Stimulated activated CD4-positive, alpha-beta T cell treated with anti-CD3 and anti-CD28 coated beads, Interleukin-4, amount 100 ng/mL, for 1 hour (primary cell): Measurements from ENCODE around the gene GOSR1.
"Not testable (repeated sequence)": the region's sequence is repeated elsewhere in the genome, so short reads cannot be mapped to it uniquely, and the experiment has no call there.

Source experiments
- DNase-seq: peaks from one replicate; pipeline ENCODE4 v3.0.0-alpha.2; 2020

Gene GOSR1

GRCh38 chr17:30564422-30565072 is 87.3 kb downstream of the GOSR1 start:
- DNase-seq: not testable (repeated sequence)

- DNase-seq: no peak
Observed at GRCh38 chr17:30565073-30565935, 88.1 kb downstream of the GOSR1 start.

DNA sequence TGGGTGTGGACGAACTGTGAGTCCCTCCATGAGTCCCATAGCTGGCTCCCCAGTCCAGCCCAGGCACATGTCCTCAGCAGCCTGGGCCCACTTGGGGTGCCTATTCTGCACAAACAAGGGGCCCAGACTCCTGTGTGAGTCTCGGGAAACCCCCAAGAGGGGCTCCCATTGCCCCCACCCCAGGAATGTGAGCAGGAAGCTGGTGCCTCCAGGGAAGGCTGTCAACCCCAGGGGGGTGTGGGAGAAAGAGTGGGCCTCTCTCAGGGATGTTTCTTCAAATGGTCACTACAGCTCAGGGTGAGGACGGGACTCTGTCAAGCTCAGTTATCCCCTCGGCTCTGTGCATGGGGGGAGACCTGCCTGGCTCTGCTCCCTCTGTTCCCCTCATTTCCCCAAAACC is 88.9 kb downstream of the GOSR1 start:
- not testable (repeated sequence) for DNase-seq

DNA sequence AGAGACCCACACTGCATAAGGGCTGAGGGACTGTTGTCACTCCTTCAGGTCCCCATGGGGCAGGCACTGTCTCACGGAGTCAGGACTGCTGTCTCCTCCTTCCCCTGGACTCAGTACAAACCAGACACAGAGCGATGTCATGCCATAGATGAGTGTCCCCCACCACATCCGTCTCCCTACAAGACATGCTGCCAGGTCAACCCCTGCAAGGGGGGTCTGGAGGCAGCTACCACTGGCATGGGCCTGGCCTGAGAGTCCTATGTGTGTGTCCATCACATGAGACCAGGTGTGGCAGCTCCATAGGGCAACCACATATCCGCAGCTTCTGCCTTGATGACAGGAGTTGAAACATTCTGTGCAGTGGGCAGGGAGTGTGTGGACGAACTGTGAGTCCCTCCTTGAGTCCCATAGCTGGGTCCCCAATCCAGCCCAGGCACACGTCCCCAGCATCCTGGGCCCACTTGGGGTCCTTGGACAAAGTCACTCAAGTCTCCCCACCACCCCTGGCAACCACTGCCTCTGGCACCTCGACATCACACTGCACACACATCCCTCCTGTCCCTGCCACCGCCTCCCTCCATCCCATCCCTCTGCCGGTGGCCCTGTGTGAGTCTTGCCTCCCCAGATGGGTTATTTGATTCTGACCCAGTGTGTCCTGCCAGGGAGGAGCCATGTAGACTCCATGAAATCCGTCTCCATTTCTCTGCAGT is 89.5 kb downstream of the GOSR1 start:
- not testable (repeated sequence) for DNase-seq

GRCh38 chr17:30567231-30568116 is 90.3 kb downstream of the GOSR1 start:
- no peak for DNase-seq

DNA sequence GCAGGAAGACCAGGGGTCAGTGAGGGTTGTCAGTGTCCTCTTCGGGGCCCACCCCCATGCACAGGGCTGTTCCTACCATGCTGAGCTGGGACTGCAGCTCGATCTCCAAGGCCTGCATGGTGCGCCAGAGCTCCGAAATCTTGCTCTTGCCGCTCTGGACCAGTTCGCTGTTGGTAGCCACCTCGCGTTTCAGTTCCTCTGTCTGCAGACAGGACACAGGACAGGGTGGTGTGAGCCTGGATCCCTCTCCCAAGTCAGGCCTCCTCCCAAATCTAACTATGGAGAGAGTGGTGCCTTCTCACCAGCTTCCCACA is 90.9 kb downstream of the GOSR1 start:
- DNase-seq: no peak

DNA sequence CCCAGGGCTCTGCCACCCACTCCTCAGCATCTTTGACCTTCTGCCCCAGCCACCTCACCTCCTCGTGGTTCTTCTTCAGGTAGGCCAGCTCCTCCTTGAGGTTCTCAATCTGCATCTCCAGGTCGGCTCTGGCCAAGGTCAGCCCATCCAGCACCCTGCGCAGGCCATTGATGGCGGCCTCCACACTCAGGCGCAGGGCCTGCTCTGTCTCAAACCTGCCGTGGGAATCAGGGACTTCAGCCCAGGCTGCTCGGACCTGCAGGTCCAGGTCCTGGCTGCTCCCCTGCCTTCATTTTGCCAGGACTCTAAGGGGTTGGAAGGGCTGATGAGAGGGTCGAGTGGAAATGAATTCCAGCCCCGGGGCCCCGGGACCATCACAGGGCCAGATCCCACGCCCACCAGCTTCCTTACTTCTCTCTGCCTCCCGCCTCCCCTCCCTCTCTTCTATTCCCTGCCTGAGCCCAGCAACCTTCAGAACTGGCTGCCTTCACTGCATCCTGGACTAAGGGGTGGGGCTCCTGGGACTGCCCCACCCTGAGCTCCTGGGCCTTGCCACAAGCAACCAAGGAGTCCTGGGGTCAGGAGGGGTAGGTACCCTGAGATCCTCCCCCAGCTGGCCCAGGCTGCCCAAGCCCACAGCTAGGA is 92.4 kb downstream of the GOSR1 start:
- not testable (repeated sequence) for DNase-seq

GRCh38 chr17:30570191-30570590 is 93.0 kb downstream of the GOSR1 start:
- no peak for DNase-seq

DNA sequence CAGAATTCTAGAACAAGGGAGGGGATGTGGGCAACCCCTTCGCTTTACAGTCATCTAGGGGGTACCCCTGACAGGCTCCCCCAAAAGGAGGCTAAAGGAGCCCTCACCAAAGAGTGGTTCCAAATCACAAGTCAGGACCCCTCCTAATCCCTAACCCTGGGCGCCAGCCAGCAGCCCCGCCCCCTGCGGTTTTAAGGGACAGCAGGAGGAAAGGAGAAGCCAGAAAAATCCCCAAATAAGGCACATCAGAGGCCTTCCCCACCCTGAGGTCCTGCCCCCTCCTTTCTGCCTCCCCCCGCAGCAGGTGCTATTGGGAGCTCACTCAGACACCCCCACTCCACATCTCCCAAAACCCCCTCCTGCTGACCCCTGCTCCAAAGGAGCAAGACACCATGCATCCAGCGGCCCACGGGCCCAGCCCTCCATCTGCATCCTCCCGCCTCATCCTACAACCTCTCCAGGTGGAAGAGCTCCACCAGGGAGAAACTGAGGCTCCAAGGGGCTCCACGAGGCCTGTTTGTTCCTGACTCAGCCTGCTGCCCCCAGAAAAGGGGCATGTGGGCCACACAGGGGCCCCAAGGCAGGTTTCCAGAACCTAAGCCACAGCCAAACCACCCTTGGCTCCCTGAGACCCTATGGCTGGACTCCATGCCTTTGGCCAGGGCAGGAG is 93.5 kb downstream of the GOSR1 start:
- no peak for DNase-seq

DNA sequence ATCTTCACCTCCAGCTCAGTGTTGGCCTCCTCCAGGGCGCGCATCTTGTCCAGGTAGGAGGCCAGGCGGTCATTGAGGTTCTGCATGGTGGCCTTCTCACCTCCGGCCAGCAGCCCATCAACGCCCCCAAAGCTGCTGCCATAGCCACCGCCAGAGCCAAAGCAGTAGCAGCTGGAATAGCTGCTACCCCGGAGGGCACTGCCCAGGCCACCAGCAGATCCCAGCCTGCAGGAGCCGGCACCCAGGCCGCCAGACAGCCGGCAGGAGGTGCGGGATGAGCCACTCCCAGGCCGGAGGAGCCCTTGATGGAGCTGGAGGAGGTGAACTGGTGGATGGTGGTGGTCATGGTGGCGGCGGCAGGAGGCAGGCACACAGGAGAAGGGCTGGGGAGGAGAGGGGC is 94.2 kb downstream of the GOSR1 start:
- not testable (repeated sequence) for DNase-seq

GRCh38 chr17:30571921-30572320 is 94.7 kb downstream of the GOSR1 start:
- no peak for DNase-seq

DNA sequence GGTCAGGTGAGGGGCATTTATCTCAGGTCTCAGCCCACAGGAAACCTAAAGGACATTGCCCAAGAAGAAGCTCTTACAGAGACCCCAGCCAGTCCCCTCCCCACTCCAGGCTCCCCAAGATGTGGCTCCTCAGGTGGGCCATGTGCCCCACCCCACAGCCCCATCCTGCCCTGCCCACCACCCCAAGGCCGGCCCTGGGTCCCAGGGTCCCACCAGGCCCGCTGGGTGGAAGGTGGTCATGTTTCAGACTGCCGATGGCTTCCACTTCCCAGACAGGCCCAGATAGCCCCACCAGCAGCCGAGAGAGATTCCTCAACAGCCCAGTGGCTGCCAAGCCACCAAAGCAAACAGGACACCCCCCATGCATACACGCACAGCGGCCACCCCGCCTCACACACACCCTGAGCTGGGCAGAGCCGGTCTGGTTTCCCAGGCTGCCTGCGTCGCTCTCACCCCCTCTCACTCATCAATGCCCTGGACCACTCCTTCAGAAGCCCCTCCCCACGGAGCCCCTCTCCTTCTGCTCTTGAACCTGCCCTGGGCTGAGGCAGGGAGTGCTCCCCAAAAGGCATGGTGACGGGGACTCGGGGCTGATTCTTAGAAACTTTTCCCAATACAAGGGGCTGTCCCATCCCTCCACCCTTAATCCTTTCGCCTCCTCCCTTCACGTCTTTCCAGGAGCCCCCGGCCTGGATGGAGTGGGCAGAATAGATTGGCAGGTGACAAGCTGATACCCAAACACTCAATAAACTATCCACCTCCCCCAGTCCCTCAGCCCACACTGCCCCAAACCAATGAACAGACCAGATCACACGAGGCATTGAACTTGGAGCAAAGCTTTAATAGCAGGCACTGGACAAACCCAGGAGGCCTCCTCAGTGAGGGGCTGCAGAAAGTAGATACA is 95.7 kb downstream of the GOSR1 start:
- DNase-seq: not testable (repeated sequence)

DNA sequence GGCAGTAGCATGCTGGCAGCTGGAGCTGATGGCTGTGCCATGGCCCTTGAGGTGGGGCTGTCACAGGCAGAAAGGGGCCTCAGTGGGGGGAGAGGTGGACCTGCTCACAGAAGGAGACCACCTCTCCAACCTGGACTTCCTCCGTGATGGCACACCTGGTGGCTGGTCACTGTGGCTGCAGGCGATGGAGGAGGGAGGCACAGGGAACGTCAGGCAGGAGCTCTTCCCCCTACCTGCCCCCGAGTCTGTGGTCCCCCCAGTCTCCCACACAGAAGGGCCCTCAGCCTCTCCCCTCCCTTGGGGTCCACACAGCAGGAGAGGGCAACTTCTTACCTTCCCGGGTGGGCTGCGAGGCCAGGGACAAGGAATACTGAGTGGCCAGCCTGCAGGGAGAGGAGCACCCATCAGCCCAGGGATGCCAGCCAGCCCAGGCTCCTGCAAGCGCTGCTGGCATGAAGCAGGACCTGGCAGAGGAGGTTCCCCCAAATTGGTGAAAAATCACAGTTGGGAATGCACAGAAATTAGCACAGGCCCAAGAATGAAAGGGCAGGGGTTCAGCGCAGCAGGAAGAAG is 96.5 kb downstream of the GOSR1 start:
- no peak for DNase-seq

GRCh38 chr17:30574309-30574708 is 97.1 kb downstream of the GOSR1 start:
- not testable (repeated sequence) for DNase-seq

DNA sequence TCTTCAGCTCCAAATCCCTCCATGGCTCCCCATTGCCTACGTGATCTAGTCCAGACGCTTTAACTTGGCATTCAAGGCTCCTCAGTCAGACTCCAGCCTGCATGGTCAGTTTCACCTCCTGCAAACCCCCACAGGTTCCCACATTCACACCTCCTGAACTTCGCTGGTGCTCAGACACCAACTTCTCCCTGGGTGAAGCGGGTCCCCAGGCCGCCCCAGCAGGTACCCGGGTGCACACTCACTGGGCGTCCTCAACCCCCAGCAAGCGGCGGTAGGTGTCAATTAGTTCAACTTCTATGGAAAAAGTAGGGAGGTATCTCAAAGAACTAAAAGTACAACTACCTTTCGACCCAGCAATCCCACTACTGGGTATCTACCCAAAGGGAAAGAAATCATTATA is 97.6 kb downstream of the GOSR1 start:
- DNase-seq: not testable (repeated sequence)

DNA sequence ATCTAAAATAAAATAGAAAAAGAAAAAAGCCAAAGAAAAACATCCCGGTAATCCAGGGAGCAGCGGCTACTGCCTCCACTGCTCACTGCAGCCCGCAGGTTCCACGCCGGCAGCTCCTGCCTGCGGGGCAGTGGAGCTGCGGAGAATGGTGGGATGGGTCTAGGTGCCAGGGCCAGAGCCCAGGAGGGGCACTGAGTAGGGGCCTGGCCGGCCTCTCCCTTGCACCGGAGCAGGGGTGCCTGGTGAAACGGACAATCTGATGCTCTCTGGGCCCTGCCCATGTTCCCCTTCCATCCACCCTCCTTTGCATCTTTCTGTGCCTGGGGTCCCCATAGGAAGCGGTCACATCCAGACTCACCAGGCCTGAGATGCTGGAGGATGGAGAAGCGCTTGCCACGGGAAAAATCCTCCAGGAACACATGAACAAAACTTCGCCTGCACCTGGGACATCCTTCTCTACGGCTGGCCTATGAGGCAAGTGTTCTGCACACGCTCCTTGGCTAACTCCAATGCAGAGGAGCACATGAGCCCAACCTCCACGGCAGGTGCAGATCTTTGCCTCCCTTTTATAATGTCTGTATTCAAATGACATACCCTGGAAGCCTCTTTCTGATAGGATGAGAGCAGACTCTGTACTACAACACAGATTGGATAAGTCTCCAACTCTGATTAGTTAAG is 98.6 kb downstream of the GOSR1 start:
- not testable (repeated sequence) for DNase-seq

DNA sequence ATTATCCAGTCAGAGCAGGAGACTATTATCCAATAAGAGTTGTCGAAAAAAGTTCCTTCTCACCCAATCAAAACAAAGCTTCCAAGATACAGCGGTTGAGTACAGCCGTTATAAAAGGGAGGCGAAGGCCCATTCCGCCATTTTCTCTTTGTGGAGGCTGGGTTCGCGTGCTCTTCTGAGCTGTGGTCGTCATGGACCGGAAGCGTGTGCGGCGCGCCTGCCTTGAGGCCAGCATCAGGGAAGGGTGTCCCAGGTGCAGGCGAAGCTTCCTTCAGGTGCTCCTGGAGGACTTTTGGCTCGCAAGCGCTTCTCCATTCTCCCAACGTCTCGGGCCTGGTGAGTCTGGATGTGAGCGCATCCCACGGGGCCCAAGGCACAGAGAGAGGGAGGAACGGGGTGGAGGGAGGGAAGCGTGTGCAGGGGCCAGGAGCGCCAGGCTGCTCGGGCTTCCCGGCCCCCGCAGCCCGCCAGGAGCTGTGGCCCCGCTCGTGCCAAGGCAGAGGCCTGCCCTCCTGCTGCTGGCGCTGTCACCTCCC is 99.2 kb downstream of the GOSR1 start:
- DNase-seq: no peak
